Measurements from ENCODE around the gene CTNNBL1. TPM values are rescaled to one million over a fixed set of nuclear protein-coding genes. Genes with fewer than 3 reads are reported as not detected.
"Not testable (repeated sequence)": the region's sequence is repeated elsewhere in the genome, so short reads cannot be mapped to it uniquely, and the experiment has no call there.

CTNNBL1 gene
- total RNA-seq, 2 donors from 2014 or later: 44.1 to 54.0 TPM

GRCh38 chr20:37838769-37839431, 145.1 kb downstream of the CTNNBL1 start:
- no peak for DNase-seq (ENCODE audit: low spot score)
- intact Hi-C loops (cut with DNase I): no loop called here

GRCh38 chr20:37839432-37839827, 145.6 kb downstream of the CTNNBL1 start:
- no peak for DNase-seq (ENCODE audit: low spot score)
- intact Hi-C loops (cut with DNase I): no loop called here

GRCh38 chr20:37839955-37840354, 146.1 kb downstream of the CTNNBL1 start:
- no peak for DNase-seq (ENCODE audit: low spot score)
- intact Hi-C loops (cut with DNase I): no loop called here

- intact Hi-C loops (cut with DNase I): no loop called here
- no peak for DNase-seq (ENCODE audit: low spot score)
Measured at GRCh38 chr20:37841389-37841788, 147.6 kb downstream of the CTNNBL1 start.

- intact Hi-C loops (cut with DNase I): no loop called here
- DNase-seq (ENCODE audit: low spot score): no peak
Measured at GRCh38 chr20:37841971-37842370, 148.1 kb downstream of the CTNNBL1 start.

- DNase-seq (ENCODE audit: low spot score): no peak
- intact Hi-C loops (cut with DNase I): no loop called here
Measured at GRCh38 chr20:37845241-37845681, 151.4 kb downstream of the CTNNBL1 start.

- intact Hi-C loops (cut with DNase I): no loop called here
- no peak for DNase-seq (ENCODE audit: low spot score)
Measured at GRCh38 chr20:37845878-37846277, 152.0 kb downstream of the CTNNBL1 start.

GRCh38 chr20:37846573-37846972, 152.7 kb downstream of the CTNNBL1 start:
- intact Hi-C loops (cut with DNase I): no loop called here
- no peak for DNase-seq (ENCODE audit: low spot score)

GRCh38 chr20:37848706-37849105, 154.9 kb downstream of the CTNNBL1 start:
- DNase-seq (ENCODE audit: low spot score): no peak
- intact Hi-C loops (cut with DNase I): no loop called here

GRCh38 chr20:37849156-37849555, 155.3 kb downstream of the CTNNBL1 start:
- DNase-seq (ENCODE audit: low spot score): no peak
- intact Hi-C loops (cut with DNase I): no loop called here

GRCh38 chr20:37849566-37849965, 155.7 kb downstream of the CTNNBL1 start:
- no peak for DNase-seq (ENCODE audit: low spot score)
- intact Hi-C loops (cut with DNase I): no loop called here

GRCh38 chr20:37850036-37850592, 156.3 kb downstream of the CTNNBL1 start:
- intact Hi-C loops (cut with DNase I): no loop called here

GRCh38 chr20:37850724-37851355, 157.0 kb downstream of the CTNNBL1 start:
- intact Hi-C loops (cut with DNase I): no loop called here
- DNase-seq (ENCODE audit: low spot score): no peak

More at GRCh38 chr20:37850036-37850592, 156.3 kb downstream of the CTNNBL1 start:
- DNase-seq (ENCODE audit: low spot score): no peak

GRCh38 chr20:37852666-37853065, 158.8 kb downstream of the CTNNBL1 start:
- no peak for DNase-seq (ENCODE audit: low spot score)
- intact Hi-C loops (cut with DNase I): no loop called here

GRCh38 chr20:37853823-37854375, 160.1 kb downstream of the CTNNBL1 start:
- intact Hi-C loops (cut with DNase I): no loop called here

GRCh38 chr20:37856034-37856433, 162.2 kb downstream of the CTNNBL1 start:
- DNase-seq (ENCODE audit: low spot score); intact Hi-C loops (cut with DNase I): not testable (repeated sequence)

More at GRCh38 chr20:37853823-37854375, 160.1 kb downstream of the CTNNBL1 start:
- no peak for DNase-seq (ENCODE audit: low spot score)

GRCh38 chr20:37856932-37857660, 163.3 kb downstream of the CTNNBL1 start:
- intact Hi-C loops (cut with DNase I): no loop called here
- DNase-seq (ENCODE audit: low spot score): no peak

GRCh38 chr20:37859406-37860171, 165.8 kb downstream of the CTNNBL1 start:
- intact Hi-C loops (cut with DNase I): no loop called here
- no peak for DNase-seq (ENCODE audit: low spot score)

GRCh38 chr20:37863289-37863688, 169.5 kb downstream of the CTNNBL1 start:
- DNase-seq (ENCODE audit: low spot score): peak; percentile 19

More at GRCh38 chr20:37863289-37863688, 169.5 kb downstream of the CTNNBL1 start:
- intact Hi-C loops (cut with DNase I): no loop called here

Measured in posterior vena cava (tissue), 2 donors.